Left renal cortex interstitium (tissue), 4 donors: ENCODE measurements around the gene SNAI3. TPM values are rescaled to one million over a fixed set of nuclear protein-coding genes. Genes with fewer than 3 reads are reported as not detected.

Experiments
- DNase-seq, 4 donors: peaks; one replicate each; pipeline ENCODE4 v3.0.0-alpha.2; 2013; ENCODE audit warnings: low read depth in 4 of 4, low spot score in 2 of 4, missing footprints in 1 of 4
- polyA plus RNA-seq, 4 donors: library from polyadenylated mRNA; unstranded; fragments of 120-200 nt; gene quantifications; one replicate each; pipeline ENCODE4 v1.2.1, GENCODE V29; 2013; ENCODE audit not compliant: insufficient read length in 4 of 4

SNAI3 gene
- polyA plus RNA-seq, 4 donors: 0.32 to 1.3 (median 0.96) TPM

GRCh38 chr16:88693420-88694177 is 7.3 kb upstream of the SNAI3 start:
- no peak for DNase-seq

DNA sequence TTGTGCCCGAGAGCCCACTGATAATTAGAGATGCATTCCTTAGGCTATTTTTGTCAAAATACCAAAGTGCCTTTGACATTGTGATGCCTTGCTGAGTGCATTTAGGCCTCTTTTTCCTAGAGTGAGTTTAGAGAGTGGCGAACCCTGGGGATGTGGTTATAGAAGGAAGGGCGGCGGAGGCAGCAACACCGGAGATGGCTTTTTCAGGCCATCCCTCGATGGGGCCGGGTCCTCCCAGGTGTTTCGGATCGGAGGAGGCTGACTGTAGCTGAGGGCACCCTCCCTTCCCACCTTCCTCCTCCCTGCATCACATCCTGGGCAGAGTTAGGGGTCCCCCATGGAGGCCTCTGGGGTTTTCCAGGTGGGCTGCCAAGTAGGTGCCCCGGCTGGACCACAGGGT is 6.6 kb upstream of the SNAI3 start:
- no peak for DNase-seq

DNA sequence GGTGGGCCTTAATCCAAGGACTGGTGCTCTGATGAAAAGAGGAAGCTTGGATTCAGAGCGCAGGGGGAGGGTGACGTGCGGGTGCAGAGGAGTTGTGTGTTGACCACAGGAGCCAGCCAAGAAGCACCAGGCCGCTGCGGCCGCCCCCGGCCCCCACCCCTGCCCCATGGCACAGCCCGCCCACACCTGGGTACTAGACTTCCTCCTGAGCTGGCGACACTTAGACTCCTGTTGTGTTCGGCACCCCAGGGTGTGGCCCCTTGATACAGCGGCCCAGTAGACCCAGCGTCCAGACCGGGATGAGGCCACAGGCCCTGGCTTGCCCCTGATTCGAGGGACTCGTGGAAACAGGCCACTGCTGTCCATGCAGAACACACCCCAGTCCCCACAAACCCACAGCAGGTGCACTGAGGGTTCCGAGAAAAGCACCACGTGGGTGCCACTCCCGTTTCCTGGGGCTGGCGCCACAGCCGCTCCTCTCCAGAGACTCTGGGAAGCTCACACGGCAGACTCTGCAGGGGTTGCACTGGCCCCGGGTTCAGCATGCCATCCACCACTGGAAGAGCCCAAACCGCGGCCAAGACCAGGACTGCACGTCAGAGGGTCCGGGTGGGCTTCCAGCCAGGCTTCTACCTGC is 5.7 kb upstream of the SNAI3 start:
- no peak for DNase-seq

GRCh38 chr16:88691129-88691813 is 5.0 kb upstream of the SNAI3 start:
- DNase-seq: no peak

GRCh38 chr16:88690341-88691128 is 4.2 kb upstream of the SNAI3 start:
- no peak for DNase-seq

DNA sequence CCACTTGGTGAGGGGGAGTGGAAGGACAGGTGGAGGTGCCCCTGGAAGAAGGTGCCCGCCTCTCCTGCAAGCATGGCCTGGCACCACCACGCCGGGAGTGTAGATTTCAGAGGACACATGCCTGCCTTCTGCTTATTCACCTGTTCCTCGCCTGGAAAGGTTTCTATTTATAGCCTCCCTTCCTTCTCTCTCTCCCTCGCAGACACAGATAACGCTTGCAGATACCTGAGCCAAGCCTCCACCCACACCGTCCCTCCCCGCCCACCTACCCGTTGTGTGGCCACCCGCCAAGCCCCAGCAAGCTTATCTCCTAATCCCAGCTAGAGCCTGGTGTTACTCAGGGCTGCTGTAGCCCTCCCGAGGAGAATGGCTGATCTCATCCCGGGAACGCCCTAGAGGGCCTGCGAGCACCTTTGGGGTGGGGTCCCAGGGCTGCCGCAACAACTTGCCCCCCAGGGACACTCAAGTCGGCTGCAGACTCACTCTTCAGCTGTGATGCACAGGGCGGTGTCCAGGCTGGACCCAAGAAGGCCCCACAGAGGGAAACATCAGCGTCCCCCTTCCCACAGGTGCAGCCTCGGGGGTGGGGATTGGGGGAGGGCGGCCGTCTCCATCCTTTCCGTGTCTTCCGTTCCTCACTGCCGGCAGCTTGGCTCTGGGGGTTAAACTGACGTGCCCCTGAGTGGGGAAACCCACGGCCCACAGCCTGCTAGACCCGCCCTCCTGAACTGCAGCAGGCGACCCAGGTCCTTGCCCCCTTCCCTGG is 1.9 kb upstream of the SNAI3 start:
- DNase-seq: no peak

DNA sequence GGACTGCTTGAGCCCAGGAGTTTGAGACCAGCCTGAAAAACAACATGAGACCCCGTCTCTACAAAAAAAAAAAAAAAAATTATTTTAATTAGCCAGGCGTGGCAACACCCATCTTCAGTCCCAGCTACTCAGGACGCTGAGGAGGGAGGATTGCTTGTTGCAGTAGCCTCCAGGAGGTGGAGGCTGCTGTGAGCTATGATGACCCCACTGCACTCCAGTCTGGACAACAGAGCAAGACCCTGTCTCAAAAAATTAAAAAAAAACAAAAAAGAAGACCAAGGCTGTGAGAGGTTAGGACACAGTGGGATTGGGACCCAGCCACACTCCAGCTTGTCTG is 1.3 kb upstream of the SNAI3 start:
- no peak for DNase-seq

GRCh38 chr16:88687254-88687576 is 908 bp upstream of the SNAI3 start:
- DNase-seq: no peak

GRCh38 chr16:88686062-88686438 is 257 bp downstream of the SNAI3 start:
- DNase-seq: no peak

- no peak for DNase-seq
These were observed 898 bp downstream of the SNAI3 start for GRCh38 chr16:88685156-88686061.

DNA sequence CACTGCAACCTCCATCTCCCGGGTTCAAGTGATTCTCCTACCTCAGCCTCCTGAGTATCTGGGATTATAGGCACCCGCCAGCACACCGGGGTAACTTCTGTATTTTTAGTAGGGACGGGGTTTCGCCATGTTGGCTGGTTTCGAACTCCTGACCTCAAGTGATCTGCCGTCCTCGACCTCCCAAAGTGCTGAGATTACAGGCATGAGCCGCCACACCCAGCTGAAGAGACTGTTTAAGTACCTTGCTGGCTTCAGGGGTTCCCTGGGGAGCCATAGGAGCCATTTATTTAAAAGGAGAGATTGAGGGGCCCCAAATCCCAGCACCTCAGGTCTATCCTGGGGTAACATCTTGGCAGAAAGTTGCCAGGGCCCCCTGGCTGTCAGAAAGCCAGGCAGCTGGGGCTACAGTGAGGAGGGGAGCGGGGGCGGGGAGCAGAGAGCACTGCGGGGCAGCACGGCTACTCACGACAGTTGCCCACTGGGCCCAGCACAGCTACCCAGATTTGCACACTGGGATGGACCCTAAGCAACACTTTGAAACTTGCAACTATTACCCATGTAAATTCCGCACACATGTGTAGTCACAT is 1.6 kb downstream of the SNAI3 start:
- no peak for DNase-seq

- DNase-seq: no peak
These were observed 4.4 kb downstream of the SNAI3 start for GRCh38 chr16:88681709-88682451.

DNA sequence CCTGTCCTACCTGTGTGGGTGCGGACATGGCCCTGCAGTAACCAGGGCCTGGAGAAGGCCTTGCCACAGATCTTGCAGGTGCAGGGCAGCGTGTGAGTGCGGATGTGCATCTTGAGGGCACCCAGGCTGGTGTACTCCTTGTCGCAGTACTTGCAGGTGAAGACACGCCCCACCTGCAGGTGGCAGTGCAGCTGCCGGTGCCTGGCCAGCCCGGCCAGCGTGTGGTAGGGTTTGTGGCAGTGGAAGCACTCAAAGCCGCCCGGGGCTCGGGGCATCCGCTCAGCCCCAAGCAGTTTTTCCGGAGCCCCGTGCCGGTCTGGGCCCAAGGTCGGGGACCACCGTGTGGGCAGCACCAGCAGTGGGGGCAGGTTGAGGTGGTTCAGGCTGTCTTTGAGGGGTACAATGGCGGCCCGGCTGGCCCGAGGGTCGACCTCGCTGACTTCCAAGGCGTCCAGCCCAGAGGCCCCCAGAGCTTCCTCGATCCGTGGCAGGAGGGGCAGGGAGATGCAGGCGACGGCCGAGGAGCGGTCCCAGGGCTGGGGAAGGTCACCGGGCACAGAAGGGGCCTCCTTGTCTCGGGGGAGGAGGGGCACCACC is 5.1 kb downstream of the SNAI3 start:
- no peak for DNase-seq

GRCh38 chr16:88680554-88681083 is 5.7 kb downstream of the SNAI3 start:
- DNase-seq: no peak

- DNase-seq: no peak
These were observed 7.9 kb downstream of the SNAI3 start for GRCh38 chr16:88678224-88678979.

GRCh38 chr16:88677721-88678120 is 8.6 kb downstream of the SNAI3 start:
- DNase-seq: no peak
